NCI-H345 (cell line): Measurements from ENCODE around the gene TNPO1.
"Not testable (repeated sequence)": the region's sequence is repeated elsewhere in the genome, so short reads cannot be mapped to it uniquely, and the experiment has no call there.

ENCODE experiments used
- DNase-seq: peaks from one replicate; lab custom pipeline; 2025; lab: John Stamatoyannopoulos, UW

The TNPO1 gene

GRCh38 chr5:72816284-72817075, at the start of gene TNPO1:
TSS of gene TNPO1 (plus strand) at chr5:72816661. CDS start at chr5:72816738, 77 bp downstream.
- DNase-seq, result peak; percentile 88

- peak; percentile 78 for DNase-seq
Measured at GRCh38 chr5:72767289-72768010, 49.0 kb upstream of the TNPO1 start.

GRCh38 chr5:72770266-72770665, 46.2 kb upstream of the TNPO1 start:
- no peak for DNase-seq

GRCh38 chr5:72776684-72777083, 39.8 kb upstream of the TNPO1 start:
- DNase-seq, result no peak

- no peak for DNase-seq
Measured at GRCh38 chr5:72779520-72779919, 36.9 kb upstream of the TNPO1 start.

GRCh38 chr5:72783354-72783753, 33.1 kb upstream of the TNPO1 start:
- no peak for DNase-seq

GRCh38 chr5:72784129-72784528, 32.3 kb upstream of the TNPO1 start:
- DNase-seq, result no peak

GRCh38 chr5:72785801-72786200, 30.7 kb upstream of the TNPO1 start:
- DNase-seq, result no peak

GRCh38 chr5:72786676-72787075, 29.8 kb upstream of the TNPO1 start:
- DNase-seq, result no peak

- DNase-seq, result no peak
Measured at GRCh38 chr5:72788866-72789505, 27.5 kb upstream of the TNPO1 start.

GRCh38 chr5:72790186-72790585, 26.3 kb upstream of the TNPO1 start:
- DNase-seq, result no peak

GRCh38 chr5:72792662-72793061, 23.8 kb upstream of the TNPO1 start:
- DNase-seq, result not testable (repeated sequence)

- DNase-seq, result no peak
Measured at GRCh38 chr5:72796001-72796400, 20.5 kb upstream of the TNPO1 start.

GRCh38 chr5:72799721-72800120, 16.7 kb upstream of the TNPO1 start:
- no peak for DNase-seq

GRCh38 chr5:72808637-72809036, 7.8 kb upstream of the TNPO1 start:
- not testable (repeated sequence) for DNase-seq

- no peak for DNase-seq
Measured at GRCh38 chr5:72811849-72812248, 4.6 kb upstream of the TNPO1 start.

GRCh38 chr5:72812488-72812887, 4.0 kb upstream of the TNPO1 start:
- DNase-seq, result no peak

- no peak for DNase-seq
Measured at GRCh38 chr5:72814104-72814503, 2.4 kb upstream of the TNPO1 start.

GRCh38 chr5:72814864-72815263, 1.6 kb upstream of the TNPO1 start:
- DNase-seq, result no peak

GRCh38 chr5:72815580-72816283, 729 bp upstream of the TNPO1 start:
- peak; percentile 30 for DNase-seq

GRCh38 chr5:72817076-72817481, 618 bp downstream of the TNPO1 start:
- DNase-seq, result no peak

GRCh38 chr5:72817671-72818266, 1.3 kb downstream of the TNPO1 start:
- peak; percentile 6 for DNase-seq
